ENCODE data around the gene TRPM2.

The TRPM2 gene

DNA sequence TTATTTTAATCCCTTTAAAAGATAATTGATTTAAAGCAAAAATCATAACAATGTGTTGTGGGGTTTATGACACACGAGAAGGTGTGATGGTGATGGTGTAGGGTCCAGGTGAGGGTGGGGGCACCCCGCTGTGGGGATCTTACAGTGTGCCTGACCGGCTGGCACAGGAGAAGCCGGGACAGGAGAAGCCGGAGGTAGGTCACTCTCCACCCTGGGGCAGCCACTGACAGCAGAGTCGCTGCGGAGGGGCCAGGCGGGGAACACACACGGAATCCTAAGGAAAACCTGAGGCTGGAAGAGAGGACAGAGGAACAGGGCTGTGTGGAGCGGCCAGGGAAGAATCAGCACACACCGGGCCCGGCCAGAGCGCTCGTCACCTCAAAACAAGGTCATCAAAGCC is 97.6 kb downstream of the TRPM2 start:
- DNase-seq = no peak

DNA sequence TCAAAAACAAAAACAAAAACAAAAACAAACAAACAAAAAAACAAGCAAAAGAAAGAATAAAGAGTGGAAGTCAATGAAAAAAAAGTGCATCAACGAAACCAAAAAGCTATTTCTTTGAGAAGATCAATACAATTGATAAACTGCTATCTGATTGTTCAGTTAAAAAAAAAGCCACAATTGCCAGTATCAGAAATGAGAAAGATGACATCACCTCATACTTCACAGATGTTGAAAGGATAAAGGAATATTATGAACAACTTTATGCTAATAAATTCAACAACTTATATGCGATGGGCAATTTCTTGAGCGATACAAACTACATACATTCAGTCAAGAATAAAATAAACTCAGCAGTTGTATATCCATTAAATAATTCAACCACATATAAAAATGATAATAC is 99.7 kb downstream of the TRPM2 start:
- no peak for DNase-seq

DNA sequence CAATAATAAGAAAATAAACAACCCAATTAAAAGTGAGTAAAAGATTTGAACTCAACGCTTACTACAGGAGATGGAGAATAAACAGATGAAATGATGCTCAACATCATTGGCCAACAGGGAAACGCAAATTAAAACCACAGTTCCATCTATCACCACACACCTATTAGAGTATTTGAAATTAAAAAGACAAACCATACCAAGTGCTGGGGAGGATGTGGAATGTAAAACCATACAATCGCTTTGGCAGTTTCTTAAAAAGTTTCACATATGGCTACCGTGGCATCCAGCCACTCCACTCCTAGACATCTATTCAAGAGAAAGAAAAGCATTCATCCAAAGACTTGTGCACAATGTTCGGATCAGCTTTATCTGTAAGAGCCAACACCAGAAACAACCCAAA is 100.6 kb downstream of the TRPM2 start:
- DNase-seq = no peak

- peak; percentile 18 for DNase-seq
Observed at GRCh38 chr21:44454747-44455523, 101.5 kb downstream of the TRPM2 start, which contains the start of gene LRRC3. LRRC3 (plus strand) TSS chr21:44455510; CDS start chr21:44456645, 1,135 bp downstream.

GRCh38 chr21:44455524-44456213 is 102.2 kb downstream of the TRPM2 start:
- DNase-seq = no peak

- DNase-seq = no peak
Observed at GRCh38 chr21:44456214-44456914, 102.9 kb downstream of the TRPM2 start.

GRCh38 chr21:44456915-44457736 is 103.7 kb downstream of the TRPM2 start:
- DNase-seq = no peak

GRCh38 chr21:44458971-44459711 is 105.7 kb downstream of the TRPM2 start:
- DNase-seq = no peak

GRCh38 chr21:44459712-44460440 is 106.5 kb downstream of the TRPM2 start:
- DNase-seq = no peak

- DNase-seq = no peak
Observed at GRCh38 chr21:44460441-44460755, 107.0 kb downstream of the TRPM2 start.

GRCh38 chr21:44461005-44461404 is 107.6 kb downstream of the TRPM2 start:
- DNase-seq = no peak

DNA sequence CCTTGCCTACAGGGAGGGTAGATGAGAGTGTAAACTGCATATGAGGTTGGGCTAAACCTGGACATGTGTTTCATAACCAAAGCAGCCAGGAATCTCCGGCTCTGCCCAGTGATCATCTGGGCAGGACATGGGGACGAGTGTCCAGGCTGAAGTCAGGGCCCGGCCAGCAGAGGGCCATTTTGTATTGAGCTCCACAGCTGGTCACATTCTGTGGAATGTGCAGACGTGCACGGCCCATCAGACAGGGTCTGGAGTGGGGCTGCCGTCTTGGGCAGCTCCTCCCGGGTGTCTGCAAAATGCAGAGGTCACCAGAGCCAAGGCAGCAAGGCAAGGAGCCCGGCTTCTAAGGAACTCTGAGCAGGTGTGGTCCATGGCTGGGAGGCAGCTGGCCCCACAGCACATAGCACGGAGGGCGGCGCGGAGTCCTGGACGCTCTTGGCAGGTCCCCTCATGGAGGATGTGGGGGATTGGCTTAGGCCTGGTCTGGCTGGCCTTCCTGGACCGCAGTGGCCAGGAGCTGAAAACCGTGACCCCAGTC is 108.1 kb downstream of the TRPM2 start:
- no peak for DNase-seq

- no peak for DNase-seq
Observed at GRCh38 chr21:44462086-44462833, 108.8 kb downstream of the TRPM2 start.

- DNase-seq = no peak
Observed at GRCh38 chr21:44462834-44463200, 109.4 kb downstream of the TRPM2 start.

GRCh38 chr21:44463724-44464123 is 110.3 kb downstream of the TRPM2 start:
- no peak for DNase-seq

- no peak for DNase-seq
Observed at GRCh38 chr21:44464351-44464750, 110.9 kb downstream of the TRPM2 start.

- DNase-seq = no peak
Observed at GRCh38 chr21:44466351-44466954, 113.0 kb downstream of the TRPM2 start.

DNA sequence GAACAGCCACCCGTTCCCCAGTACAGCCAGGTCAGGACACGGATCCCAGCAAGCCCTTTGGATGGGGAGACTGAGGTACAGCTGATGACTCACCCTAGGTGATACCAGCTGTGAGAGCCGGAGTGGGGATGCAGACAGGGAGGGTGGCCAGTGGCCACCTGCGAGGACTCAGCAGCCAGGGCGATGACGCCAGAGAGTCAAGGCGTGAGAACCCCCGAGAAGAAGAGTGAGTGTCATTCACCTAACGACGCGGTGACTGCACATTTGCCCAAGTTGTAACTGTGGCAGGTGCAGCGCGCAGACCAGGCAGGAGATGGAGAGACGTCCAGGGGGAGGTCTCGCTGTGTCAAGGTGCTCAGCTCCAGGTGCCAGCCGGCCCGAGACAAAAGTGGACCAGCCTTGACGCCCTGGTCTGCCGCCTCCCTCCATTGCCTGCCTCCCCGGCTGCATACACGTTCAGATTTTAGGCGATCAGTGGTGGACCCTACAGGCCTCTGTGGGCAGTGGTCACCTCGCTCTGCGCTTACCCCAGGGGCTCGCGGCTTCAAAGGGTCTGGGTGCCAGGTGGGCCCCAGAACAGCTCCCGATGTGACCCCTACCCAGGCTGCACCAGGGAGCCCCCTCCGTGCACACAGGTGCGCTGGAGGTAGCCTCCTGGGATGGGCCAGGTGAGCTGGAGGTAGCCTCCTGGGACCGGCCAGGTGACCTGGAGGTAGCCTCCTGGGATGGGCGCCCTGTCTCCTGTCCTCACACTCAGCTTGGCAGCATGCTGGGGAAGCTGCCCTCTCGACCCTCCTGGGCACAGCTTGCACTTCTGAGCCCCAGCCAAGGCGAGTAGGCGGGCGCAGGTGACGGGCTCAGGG is 113.8 kb downstream of the TRPM2 start:
- no peak for DNase-seq

GRCh38 chr21:44467859-44468195 is 114.4 kb downstream of the TRPM2 start:
- no peak for DNase-seq
